Endothelial cell (in vitro differentiated cells): Measurements from ENCODE around the gene BPIFA1. TPM values are rescaled to one million over a fixed set of nuclear protein-coding genes. Genes with fewer than 3 reads are reported as not detected.

Experiments used
- DNase-seq: peaks from one replicate; pipeline ENCODE4 v3.0.0; 2021; ENCODE audit warnings: low spot score
- H3K27ac Mint-ChIP-seq: one replicate; pipeline ENCODE4 v1.8.0; 2021; ENCODE audit warnings: mixed read lengths, inconsistent platforms; ENCODE audit not compliant: unreplicated experiment
- H3K27me3 Mint-ChIP-seq: one replicate; pipeline ENCODE4 v1.8.0; 2021; ENCODE audit warnings: mild to moderate bottlenecking, moderate library complexity, mixed read lengths, inconsistent platforms; ENCODE audit not compliant: unreplicated experiment
- H3K36me3 Mint-ChIP-seq: one replicate; pipeline ENCODE4 v1.8.0; 2021; ENCODE audit warnings: mild to moderate bottlenecking, low read depth, mixed read lengths, inconsistent platforms; ENCODE audit not compliant: unreplicated experiment
- H3K4me1 Mint-ChIP-seq: one replicate; pipeline ENCODE4 v1.8.0; 2021; ENCODE audit warnings: mild to moderate bottlenecking, mixed read lengths, inconsistent platforms; ENCODE audit not compliant: unreplicated experiment
- H3K4me3 Mint-ChIP-seq: one replicate; pipeline ENCODE4 v1.8.0; 2021; ENCODE audit warnings: mild to moderate bottlenecking, mixed read lengths, inconsistent platforms; ENCODE audit not compliant: unreplicated experiment
- H3K9me3 Mint-ChIP-seq: one replicate; pipeline ENCODE4 v1.8.0; 2021; ENCODE audit warnings: mixed read lengths, inconsistent platforms; ENCODE audit not compliant: unreplicated experiment
- CTCF ChIP-seq: fragments of 200-600 bp; sonication (generic); IDR thresholded peaks from one replicate; pipeline ENCODE4 v1.5.0; 2021; ENCODE audit warnings: antibody characterized with exemption; ENCODE audit not compliant: unreplicated experiment
- total RNA-seq: library from RNA; stranded (reverse); fragmentation: NEBNext Ultra II Directional; extraction: Animal tissue kit (Norgen Biotek cat#: 25700); gene quantifications from one replicate; pipeline ENCODE4 v1.2.1, GENCODE V29; 2021; ENCODE audit not compliant: unreplicated experiment

BPIFA1 gene
- total RNA-seq, 1 donor from 2014 or later = not detected

GRCh38 chr20:33278700-33279099 lies 42.9 kb downstream of the BPIFA1 start:
- H3K4me3 Mint-ChIP-seq = no peak overlapping the region
- DNase-seq = no peak

GRCh38 chr20:33279261-33279910 lies 43.6 kb downstream of the BPIFA1 start:
- Mint-ChIP-seq H3K9me3 (no peaks in the 10 kb centered on the region), H3K27ac (no peak overlapping the region), H3K4me1 (no peaks in the 10 kb centered on the region), H3K27me3 (peaks cover 12% of the 10 kb centered on the region), H3K4me3 (no peak overlapping the region), H3K36me3 (no peaks in the 10 kb centered on the region)
- TF ChIP-seq CTCF = no peak
- DNase-seq = no peak

More at GRCh38 chr20:33278700-33279099, 42.9 kb downstream of the BPIFA1 start:
- no peak overlapping the region for H3K27ac Mint-ChIP-seq
- no peaks in the 10 kb centered on the region for H3K4me1 Mint-ChIP-seq
- no peaks in the 10 kb centered on the region for H3K9me3 Mint-ChIP-seq
- TF ChIP-seq CTCF = no peak
- H3K27me3 Mint-ChIP-seq = peaks cover 12% of the 10 kb centered on the region
- no peaks in the 10 kb centered on the region for H3K36me3 Mint-ChIP-seq

- no peaks in the 10 kb centered on the region for H3K4me1 Mint-ChIP-seq
These were observed 44.3 kb downstream of the BPIFA1 start for GRCh38 chr20:33280000-33280680.

GRCh38 chr20:33280775-33281174 lies 45.0 kb downstream of the BPIFA1 start:
- no peak for DNase-seq
- Mint-ChIP-seq H3K27ac (no peak overlapping the region), H3K9me3 (no peaks in the 10 kb centered on the region), H3K27me3 (peaks cover 17% of the 10 kb centered on the region), H3K4me3 (no peak overlapping the region), H3K36me3 (no peaks in the 10 kb centered on the region), H3K4me1 (no peaks in the 10 kb centered on the region)
- no peak for TF ChIP-seq CTCF

More at GRCh38 chr20:33280000-33280680, 44.3 kb downstream of the BPIFA1 start:
- H3K9me3 Mint-ChIP-seq = no peaks in the 10 kb centered on the region
- no peak overlapping the region for H3K27ac Mint-ChIP-seq
- no peak for TF ChIP-seq CTCF
- H3K4me3 Mint-ChIP-seq = no peak overlapping the region
- no peak for DNase-seq
- peaks cover 17% of the 10 kb centered on the region for H3K27me3 Mint-ChIP-seq
- H3K36me3 Mint-ChIP-seq = no peaks in the 10 kb centered on the region

GRCh38 chr20:33281550-33282146 lies 45.9 kb downstream of the BPIFA1 start:
- Mint-ChIP-seq H3K27ac (no peak overlapping the region), H3K27me3 (peaks cover 20% of the 10 kb centered on the region), H3K4me3 (no peak overlapping the region), H3K9me3 (no peaks in the 10 kb centered on the region), H3K4me1 (no peaks in the 10 kb centered on the region), H3K36me3 (no peaks in the 10 kb centered on the region)
- TF ChIP-seq CTCF = no peak
- DNase-seq = no peak
